HG02798 (cell line): ENCODE results near the gene STRN3.
"Not testable (repeated sequence)": the region's sequence is repeated elsewhere in the genome, so short reads cannot be mapped to it uniquely, and the experiment has no call there.

Experiments used
- ATAC-seq: cut with Tn5 transposase; IDR thresholded peaks from one replicate; pipeline ENCODE4 v1.9.1; 2021; ENCODE audit warnings: mild to moderate bottlenecking; ENCODE audit not compliant: unreplicated experiment, poor library complexity

STRN3 gene

DNA sequence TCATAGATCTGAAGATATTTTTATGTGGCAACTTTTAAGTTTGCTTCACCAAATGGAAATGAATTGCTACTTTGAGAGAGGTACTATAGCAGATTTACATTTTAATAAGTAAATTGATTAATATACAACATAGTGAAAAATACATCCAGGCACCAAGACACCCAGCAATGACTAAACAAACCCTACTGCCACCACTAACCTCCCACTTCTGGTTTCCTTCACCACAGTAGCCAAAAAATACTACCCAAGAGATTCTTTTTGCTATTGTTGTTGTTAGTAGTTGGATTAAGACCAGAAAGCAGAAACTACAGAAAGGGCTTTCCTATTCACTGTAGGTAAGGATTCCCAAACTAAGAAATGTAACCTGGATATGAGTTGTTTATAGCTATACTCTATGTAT, 97.7 kb downstream of the STRN3 start:
- ATAC-seq, result no peak

DNA sequence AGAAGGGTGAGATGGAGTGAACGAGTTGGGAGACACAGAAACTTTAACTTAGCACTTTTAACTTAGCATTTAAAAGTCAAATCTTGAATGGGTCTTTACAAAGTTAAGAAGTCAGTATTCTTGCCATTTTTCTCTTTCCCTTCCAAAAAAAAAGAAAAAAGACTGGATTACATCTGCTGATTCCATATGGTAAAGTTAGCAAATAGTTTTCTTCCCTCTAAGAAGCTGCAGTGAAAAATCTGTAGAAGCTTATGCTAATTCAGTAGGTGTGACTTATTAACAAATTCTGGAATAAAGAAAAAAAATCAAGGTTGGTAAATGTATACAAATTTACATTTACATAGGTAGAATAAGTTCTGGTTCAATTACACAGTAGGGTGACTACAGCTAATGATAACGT, 100.9 kb downstream of the STRN3 start:
- no peak for ATAC-seq

DNA sequence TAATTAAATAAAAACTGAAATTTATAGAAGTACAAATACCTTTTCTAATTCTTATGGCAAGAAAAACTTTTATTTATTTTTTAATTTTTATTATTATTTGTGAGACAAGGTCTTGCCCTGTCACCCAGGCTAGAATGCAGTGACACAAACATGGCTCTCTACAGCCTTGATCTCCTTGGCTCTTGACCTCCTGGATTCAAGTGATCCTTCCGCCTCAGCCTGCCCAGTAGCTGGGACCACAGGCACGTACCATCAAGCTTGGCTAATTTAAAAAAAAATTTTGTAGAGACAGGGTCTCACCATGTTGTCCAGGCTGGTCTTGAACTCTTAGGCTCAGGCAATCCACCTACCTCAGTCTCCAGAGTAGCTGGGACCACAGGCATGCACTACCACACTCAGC, 104.4 kb downstream of the STRN3 start:
- no peak for ATAC-seq

GRCh38 chr14:30921305-30921704, 104.9 kb downstream of the STRN3 start:
- ATAC-seq, result no peak

DNA sequence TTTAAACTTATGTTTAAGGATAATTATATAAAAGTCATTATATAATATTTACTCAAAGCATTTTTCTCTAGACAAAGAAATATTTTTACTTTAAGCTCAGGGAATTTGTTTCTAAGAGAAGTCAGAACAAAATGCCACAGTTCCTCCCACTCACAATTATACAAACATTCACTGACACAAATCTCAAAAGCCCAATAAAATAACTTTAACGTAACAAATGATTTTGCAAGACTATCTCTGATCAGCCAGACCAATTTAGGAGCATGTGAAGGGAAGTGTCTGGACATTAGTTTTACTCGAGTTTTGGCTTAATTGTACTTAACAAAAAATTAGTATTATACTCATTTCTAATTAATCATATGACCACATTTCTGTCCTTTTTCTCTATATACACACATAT, 110.6 kb downstream of the STRN3 start:
- no peak for ATAC-seq

GRCh38 chr14:30914812-30915211, 111.4 kb downstream of the STRN3 start:
- no peak for ATAC-seq

GRCh38 chr14:30908826-30909225, 117.4 kb downstream of the STRN3 start:
- ATAC-seq, result no peak

GRCh38 chr14:30907659-30908057, 118.5 kb downstream of the STRN3 start:
- no peak for ATAC-seq

DNA sequence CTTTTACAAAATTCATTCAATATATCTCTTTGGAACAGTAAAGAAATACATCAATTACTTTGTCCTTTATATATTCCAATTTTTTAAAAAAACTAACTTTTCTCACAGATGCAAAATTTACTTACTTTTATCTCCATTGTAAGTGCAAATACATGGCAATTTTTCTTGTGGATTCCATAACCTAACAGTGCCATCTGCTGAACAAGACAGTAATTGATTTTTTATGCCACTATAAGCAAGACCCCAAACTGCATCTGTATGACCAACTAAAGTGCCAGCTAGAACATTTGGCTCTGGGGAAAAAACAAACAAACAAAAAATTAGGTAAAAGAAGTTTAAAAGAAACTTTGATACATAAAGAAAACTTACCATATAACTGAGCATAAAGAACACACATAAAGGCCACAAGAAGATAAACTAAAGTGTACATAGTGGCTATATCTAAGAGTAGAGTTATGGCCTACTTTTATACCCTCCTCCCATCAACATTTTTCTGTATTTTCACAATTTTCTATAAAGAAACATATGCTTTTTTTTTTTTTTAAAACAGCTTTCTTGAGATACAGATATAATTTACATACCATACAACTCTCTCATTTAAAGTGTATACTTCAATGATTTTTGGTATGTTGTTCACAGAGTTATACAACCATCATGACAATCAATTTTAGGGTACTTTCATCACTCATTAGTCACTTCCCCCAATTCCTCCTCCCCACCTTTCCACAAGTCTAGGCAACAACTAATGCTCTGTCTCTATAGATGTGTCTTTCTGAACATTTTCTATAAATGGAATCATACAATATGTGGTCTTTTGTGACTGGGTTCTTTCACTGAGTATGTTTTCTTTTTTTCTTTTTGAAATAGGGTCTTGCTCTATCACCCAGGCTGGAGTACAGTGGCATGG, 119.2 kb downstream of the STRN3 start:
- ATAC-seq, result no peak

DNA sequence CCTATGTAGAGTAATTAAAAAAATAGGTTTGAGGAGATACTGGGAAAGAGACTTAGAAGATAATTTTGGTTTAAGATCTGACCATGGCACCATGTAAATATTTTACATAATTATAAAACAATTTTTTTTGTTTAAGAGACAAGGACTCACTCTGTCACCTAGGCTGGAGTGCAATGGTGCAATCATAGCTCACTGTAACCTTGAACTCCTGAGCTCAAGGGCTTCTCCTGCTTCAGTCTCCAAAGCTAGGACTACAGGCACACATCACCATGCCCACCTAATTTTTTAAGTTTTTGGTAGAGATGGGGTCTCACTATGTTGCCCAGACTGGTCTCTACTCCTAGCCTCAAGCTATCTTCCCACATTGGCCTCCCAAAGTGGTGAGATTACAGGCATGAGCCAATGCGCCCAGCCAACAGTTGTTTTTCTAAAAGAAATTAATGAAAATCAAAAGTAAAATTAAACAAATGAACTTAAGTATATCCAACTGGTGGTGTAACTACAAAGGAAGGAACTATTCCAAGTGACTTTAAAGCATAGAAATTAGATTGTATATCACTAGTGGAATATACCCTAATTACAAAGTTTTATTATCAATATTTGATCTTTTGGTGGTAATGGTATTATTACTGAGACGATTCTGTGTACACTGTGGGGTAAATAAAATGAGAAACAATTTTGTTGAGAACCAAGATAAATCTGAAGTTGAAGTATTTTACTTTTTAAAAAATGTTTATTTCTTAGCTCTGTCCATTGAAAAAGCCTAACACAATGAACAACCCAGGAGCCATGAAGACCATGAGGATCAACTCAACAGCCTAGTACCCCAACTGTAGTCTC, 122.7 kb downstream of the STRN3 start:
- no peak for ATAC-seq

DNA sequence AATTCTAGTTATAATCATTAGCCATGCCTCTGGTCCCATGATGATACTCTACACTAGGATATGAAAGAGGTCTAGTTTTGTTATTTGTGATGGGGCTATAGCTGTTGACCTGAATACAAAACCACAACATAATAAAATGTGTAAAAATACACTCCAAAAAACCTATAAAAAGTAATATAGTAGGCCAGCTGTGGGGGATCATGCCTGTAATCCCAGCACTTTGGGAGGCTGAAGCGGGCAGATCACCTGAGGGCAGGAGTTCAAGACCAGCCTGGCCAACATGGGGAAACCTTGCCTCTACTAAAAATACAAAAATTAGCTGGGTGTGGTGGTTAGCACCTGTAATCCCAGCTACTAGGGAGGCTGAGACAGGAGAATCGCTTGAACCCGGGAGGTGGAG, 129.1 kb downstream of the STRN3 start:
- ATAC-seq, result not testable (repeated sequence)

- no peak for ATAC-seq
These were observed 129.7 kb downstream of the STRN3 start for GRCh38 chr14:30896435-30896834.

- no peak for ATAC-seq
These were observed 131.2 kb downstream of the STRN3 start for GRCh38 chr14:30894923-30895515.

DNA sequence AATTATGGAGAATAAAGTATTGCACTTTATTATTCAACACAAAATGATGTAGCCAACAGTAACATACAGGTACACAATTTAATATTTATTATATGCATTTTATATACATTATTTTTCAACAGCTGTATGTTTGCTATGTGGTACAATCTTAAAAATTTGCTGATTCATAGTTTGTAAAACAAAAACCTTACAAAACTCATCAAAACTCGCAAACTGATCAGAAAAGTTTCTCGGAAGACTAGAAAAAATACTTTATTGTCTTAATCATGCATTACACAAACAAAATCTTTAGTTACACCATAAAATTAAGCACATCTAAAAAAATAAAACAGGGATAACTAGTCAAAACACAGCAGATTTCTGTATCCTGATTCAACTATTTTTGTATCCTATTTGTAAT, 132.4 kb downstream of the STRN3 start:
- ATAC-seq, result no peak

DNA sequence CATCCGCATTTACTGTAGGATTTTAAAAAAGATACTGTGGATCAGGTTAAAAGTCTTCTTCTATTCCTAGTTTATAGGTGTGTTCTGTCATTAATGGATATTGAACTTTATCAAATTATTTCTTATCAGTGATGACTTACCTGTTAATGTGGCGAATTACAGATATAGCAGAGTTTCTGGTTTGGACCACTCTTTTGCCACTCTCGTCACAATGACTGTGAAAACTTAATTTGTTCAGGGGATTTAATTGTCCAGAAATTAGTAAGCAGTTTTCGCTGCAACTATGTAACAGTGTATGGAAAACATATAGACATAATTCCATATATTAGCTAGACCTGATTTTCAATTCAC, 137.0 kb downstream of the STRN3 start:
- no peak for ATAC-seq

GRCh38 chr14:30888480-30889243, 137.5 kb downstream of the STRN3 start:
- ATAC-seq, result no peak

DNA sequence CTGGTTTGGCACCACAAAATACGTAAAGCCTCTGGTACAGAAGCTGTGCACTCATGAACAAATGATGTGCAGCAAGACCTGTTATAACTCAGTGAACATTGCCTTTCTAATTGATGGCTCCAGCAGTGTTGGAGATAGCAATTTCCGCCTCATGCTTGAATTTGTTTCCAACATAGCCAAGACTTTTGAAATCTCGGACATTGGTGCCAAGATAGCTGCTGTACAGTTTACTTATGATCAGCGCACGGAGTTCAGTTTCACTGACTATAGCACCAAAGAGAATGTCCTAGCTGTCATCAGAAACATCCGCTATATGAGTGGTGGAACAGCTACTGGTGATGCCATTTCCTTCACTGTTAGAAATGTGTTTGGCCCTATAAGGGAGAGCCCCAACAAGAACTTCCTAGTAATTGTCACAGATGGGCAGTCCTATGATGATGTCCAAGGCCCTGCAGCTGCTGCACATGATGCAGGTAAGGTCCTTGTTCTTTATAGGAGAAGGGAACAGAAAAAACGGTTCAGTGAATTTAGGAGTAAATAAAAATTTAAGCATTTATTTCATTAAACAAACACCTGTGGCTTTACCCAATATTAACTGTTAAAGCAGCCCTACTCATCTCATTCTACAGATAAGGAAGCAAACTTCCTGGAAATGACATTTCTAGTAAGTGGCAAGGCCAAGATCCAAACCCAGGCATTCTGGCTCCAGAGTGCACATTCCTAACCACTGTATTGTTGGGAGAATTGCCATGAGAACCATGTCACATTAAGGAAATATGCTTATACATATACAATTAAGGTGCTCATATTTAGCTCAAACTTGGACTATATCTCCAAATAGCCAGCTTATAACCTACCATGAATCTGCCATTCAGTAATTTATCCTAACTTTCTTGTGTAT, 140.1 kb downstream of the STRN3 start:
- ATAC-seq, result no peak

DNA sequence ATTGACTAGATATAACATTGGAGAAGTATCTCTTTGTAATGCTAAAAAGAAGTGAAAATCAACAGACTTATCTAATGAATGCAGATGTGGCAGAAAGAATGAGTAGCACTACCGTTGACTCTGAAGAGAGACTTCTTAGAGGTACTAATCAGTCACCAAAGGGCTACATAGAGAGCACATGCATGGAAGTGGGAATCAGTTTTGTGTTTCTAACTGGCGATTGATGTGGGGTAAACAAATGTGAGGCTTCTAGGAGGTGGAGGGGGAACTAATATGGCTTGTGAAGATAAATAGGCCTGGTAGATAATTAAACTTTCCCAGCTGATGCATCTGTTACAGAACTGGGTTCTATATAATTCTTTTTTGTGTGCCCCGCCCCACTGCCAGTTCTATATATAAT, 141.3 kb downstream of the STRN3 start:
- ATAC-seq, result no peak

DNA sequence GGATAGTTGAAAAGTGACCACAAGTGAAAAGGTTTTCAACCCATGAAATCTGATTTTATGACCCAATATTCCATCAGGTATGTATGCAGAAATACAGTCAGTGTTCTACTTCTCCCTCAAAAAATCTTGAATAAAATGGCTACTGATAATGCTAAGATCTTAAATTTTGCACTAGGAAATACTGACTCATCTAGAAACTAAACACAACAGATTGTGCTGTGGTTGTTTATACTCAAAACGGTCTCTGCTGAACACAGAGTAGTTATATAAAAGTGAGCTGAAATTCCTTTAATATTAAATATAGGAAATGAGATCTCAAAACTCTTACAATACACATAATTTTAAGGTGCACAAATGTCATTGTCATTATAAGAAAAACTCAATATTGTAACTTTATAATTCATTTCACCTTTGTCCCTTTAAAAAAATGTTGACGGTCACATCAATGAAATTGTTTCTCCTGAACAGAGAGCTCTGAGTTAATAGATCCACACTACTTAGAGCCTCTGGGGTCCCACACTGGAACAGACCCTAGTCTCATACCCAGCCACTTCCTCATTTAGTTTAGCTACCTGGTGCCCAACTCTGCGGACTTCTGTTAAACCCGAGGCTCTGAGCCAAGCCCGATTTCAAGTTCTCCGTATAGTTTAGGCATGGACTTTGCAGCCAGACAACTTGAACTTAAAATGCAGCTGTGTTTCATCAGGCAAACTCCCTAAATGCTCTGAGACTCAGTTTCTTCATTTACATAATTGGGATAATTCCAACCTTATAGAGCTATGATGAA, 142.5 kb downstream of the STRN3 start:
- no peak for ATAC-seq
